Muscle of arm (tissue), 12 donors: ENCODE results near the gene BACE2. TPM values are rescaled to one million over a fixed set of nuclear protein-coding genes. Genes with fewer than 3 reads are reported as not detected.
"Not testable (repeated sequence)": the region's sequence is repeated elsewhere in the genome, so short reads cannot be mapped to it uniquely, and the experiment has no call there.

ENCODE experiments used
- DNase-seq: peaks from one replicate; pipeline ENCODE4 v3.0.0-alpha.2; 2013
- polyA plus RNA-seq, 12 donors: library from polyadenylated mRNA; unstranded; fragments of 120-200 nt; gene quantifications; one replicate each; pipeline ENCODE4 v1.2.1, GENCODE V29; 2013; ENCODE audit not compliant: insufficient read length in 12 of 12

The BACE2 gene
- polyA plus RNA-seq, 12 donors = 16.4 to 56.4 (median 37.6) TPM; not detected in 1

- no peak for DNase-seq
Observed at GRCh38 chr21:41267346-41267745, 99.4 kb downstream of the BACE2 start.

DNA sequence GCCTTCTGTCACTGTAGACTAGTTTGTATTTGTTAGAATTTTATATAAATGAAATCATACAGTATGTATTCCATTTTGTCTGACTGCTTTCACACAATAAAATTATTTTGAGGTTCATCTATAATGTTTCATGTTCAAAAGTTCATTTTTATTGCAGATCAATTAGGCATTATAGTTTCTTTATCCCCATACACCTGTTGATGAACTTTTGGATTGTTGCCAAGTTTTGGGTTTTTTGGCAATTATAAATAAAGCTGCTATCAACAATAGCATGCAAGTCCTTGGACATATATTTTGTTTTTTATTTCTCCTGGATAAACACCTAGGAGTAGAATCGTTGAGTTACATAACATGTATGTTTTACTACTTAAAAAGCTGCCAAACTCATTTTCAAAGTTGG, 101.6 kb downstream of the BACE2 start:
- DNase-seq = no peak

DNA sequence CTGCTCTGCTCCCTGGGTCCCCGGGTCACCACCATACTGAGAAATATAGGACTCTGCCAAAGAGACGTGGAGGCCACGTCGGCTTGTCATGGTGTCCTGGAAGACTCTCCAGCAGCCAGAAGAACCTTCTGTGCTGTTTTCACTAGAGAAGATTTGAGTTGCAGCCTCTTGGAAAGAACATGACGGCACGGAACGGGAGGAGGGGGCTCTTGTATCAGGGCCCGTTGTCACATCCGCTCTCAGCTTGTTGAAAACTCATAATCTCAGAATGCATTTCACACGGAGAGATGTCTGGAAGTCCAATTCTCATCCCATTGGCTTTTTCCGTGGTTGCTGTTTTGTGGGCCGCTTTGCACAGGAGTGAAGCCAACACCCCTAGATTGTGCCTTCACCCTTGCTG, 109.2 kb downstream of the BACE2 start:
- DNase-seq = no peak

- DNase-seq = no peak
Observed at GRCh38 chr21:41277846-41278245, 109.9 kb downstream of the BACE2 start.

- peak; percentile 15 for DNase-seq
Observed at GRCh38 chr21:41280115-41280919, 112.4 kb downstream of the BACE2 start.

DNA sequence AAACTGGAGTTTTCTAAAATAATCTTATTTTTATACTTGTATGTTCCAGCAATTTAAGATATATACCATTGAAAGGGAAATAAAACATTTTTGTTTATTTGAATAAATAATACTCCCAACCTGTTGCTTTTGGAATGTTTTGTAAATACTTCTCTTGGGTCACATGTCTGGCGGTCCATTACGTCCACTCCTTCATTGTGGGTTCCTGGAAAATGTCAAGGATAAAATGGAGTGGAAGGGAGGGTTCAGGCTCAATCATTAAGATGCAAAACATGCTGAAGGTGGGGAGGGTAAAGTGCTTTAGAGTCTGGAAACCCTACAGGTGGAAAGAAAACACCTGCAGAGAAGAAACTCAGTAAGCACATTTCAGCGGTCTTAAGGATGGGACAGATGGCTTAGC, 114.5 kb downstream of the BACE2 start:
- DNase-seq = no peak

- peak; percentile 78 for DNase-seq
Observed at GRCh38 chr21:41283211-41283818, 115.4 kb downstream of the BACE2 start.

GRCh38 chr21:41289431-41289830, 121.5 kb downstream of the BACE2 start:
- DNase-seq = no peak

DNA sequence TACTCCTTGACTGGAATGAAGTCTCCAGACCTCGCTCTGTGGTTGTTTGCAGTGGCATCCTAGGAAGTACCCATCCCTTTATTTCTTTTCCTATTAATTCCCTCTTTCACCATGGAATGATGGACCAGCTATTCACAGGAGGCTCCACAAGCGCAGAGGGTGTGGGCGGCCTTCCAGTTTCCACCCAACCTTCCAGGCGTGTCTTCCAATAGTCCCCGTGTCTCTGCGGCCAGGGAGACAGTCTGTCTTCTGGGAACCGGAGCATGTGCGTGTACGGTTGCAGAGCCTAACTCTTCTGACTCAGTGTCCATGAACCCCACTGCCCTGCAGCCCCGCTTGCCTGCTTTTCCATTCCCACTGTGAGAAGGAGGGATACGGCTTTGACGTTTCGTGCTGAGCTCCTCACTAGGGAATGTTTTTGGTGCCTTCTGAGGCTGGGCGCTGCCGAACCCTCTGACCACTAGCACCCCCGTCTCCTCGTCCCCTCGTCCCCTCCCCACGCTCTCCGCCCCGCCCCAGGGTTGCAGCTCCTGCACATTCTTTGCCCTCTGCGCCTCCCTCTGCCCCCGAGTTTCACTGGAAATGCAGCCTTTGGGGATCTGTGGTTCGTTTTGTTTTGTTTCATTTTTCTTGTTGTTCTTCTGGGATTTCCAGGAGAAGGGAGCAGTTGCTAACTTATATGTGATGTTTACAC, 122.3 kb downstream of the BACE2 start:
- no peak for DNase-seq

GRCh38 chr21:41294548-41295231, 126.7 kb downstream of the BACE2 start:
- no peak for DNase-seq

- DNase-seq = no peak
Observed at GRCh38 chr21:41295721-41296254, 127.8 kb downstream of the BACE2 start.

GRCh38 chr21:41302976-41303375, 135.0 kb downstream of the BACE2 start:
- no peak for DNase-seq

GRCh38 chr21:41304068-41304720, 136.2 kb downstream of the BACE2 start:
- DNase-seq = no peak

- DNase-seq = no peak
Observed at GRCh38 chr21:41307219-41307618, 139.3 kb downstream of the BACE2 start.

DNA sequence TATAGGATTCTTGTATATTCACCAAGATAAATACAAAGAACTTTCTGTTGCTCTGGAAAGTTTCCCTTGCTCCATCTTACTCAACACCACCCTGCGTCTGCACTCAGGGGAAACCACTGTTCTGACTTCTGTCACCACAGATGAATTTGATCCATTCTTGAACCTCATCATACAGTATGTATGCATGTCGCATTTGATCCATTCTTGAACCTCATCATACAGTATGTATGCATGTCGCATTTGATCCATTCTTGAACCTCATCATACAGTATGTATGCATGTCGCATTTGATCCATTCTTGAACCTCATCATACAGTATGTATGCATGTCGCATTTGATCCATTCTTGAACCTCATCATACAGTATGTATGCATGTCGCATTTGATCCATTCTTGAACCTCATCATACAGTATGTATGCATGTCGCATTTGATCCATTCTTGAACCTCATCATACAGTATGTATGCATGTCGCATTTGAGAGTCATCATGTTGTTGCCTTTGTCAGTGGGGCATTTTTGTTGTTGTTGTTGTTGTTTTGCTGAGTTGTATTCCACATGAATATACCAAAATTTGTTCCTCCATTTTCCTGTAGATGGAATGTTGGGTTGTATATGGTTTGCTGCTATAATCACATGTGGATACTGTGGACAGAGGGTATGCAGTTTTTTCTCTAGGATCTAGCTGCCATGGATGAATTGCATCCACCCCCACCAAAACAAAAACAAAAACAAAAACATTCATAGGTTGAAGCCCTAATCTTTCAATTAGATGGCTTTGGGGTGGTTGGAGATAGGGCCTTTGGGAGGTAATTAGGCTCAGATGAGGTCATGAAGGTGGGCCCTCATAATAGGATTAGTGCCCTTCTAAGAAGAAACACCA, 145.6 kb downstream of the BACE2 start:
- not testable (repeated sequence) for DNase-seq

DNA sequence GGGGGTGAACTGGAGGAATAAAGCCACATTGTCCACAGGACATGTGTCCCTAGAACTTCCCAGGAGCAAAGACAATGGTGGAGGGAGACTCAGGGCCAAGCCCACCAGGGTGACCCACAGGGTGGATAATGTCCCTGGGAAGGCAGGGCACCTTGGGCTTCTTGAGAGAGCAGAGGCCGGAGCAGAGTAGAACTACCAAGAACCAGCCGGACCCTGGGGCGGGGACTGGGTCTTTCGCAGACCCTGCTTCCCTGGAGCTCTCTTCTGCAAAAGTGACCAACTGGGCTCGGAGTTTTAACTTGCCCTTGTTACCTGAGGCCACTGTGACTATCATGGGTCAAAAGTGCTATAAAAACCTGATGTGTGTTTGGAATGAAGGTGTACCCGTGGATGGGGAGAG, 147.8 kb downstream of the BACE2 start:
- DNase-seq = no peak

GRCh38 chr21:41316200-41317062, 148.5 kb downstream of the BACE2 start, which contains the start of gene FAM3B:
TSS of gene FAM3B (plus strand) at chr21:41316801. CDS start at chr21:41316880, 79 bp downstream.
- no peak for DNase-seq

GRCh38 chr21:41317063-41317392, 149.1 kb downstream of the BACE2 start:
- no peak for DNase-seq

- no peak for DNase-seq
Observed at GRCh38 chr21:41317458-41317857, 149.5 kb downstream of the BACE2 start.
